ENCODE measurements around the gene GSG1L2.

Gene GSG1L2

GRCh38 chr17:9763643-9764042 is 58.2 kb downstream of the GSG1L2 start:
- TF ChIP-seq ISL1 (CRISPR knock-in tag; IDR thresholded peaks at IDR 0.05) (no peak), GLIS3 (CRISPR knock-in tag; IDR thresholded peaks at IDR 0.05) (no peak), ARNTL (CRISPR knock-in tag; IDR thresholded peaks at IDR 0.05; ENCODE audit: borderline replicate concordance, low read depth) (no peak), ZNF70 (CRISPR knock-in tag; IDR thresholded peaks at IDR 0.05) (no peak), TCF4 (CRISPR knock-in tag; IDR thresholded peaks at IDR 0.05; ENCODE audit: borderline replicate concordance) (no peak), TOX (CRISPR knock-in tag; IDR thresholded peaks at IDR 0.05; ENCODE audit: borderline replicate concordance) (no peak), PATZ1 (CRISPR knock-in tag; IDR thresholded peaks at IDR 0.05; ENCODE audit: borderline replicate concordance) (no peak), BACH2 (CRISPR knock-in tag; IDR thresholded peaks at IDR 0.05; ENCODE audit: borderline replicate concordance) (no peak), CREB5 (CRISPR knock-in tag; IDR thresholded peaks at IDR 0.05; ENCODE audit: low read depth) (no peak), ZNF565 (CRISPR knock-in tag; conservative IDR thresholded peaks at IDR 0.05; ENCODE audit: low read depth) (no peak)
- no peak for ATAC-seq

GRCh38 chr17:9760266-9760665 is 61.6 kb downstream of the GSG1L2 start:
- TF ChIP-seq TOX (CRISPR knock-in tag; IDR thresholded peaks at IDR 0.05; ENCODE audit: borderline replicate concordance) (no peak), CSDC2 (CRISPR knock-in tag; IDR thresholded peaks at IDR 0.05) (no peak), ZC3H10 (CRISPR knock-in tag; IDR thresholded peaks at IDR 0.05) (no peak), SNAI2 (CRISPR knock-in tag; IDR thresholded peaks at IDR 0.05) (no peak), ESRRG (CRISPR knock-in tag; IDR thresholded peaks at IDR 0.05) (no peak), PATZ1 (CRISPR knock-in tag; IDR thresholded peaks at IDR 0.05; ENCODE audit: borderline replicate concordance) (no peak), ZNF8 (CRISPR knock-in tag; IDR thresholded peaks at IDR 0.05) (no peak), RARB (CRISPR knock-in tag; IDR thresholded peaks at IDR 0.05) (no peak)

GRCh38 chr17:9755083-9755482 is 66.8 kb downstream of the GSG1L2 start:
- no peak for TF ChIP-seq ESRRG (CRISPR knock-in tag; IDR thresholded peaks at IDR 0.05)
- no peak for TF ChIP-seq RARB (CRISPR knock-in tag; IDR thresholded peaks at IDR 0.05)
- no peak for TF ChIP-seq ZFP30 (CRISPR knock-in tag; IDR thresholded peaks at IDR 0.05)
- TF ChIP-seq SNAI2 (CRISPR knock-in tag; IDR thresholded peaks at IDR 0.05) = no peak
- TF ChIP-seq BACH2 (CRISPR knock-in tag; IDR thresholded peaks at IDR 0.05; ENCODE audit: borderline replicate concordance) = no peak
- TF ChIP-seq ARNTL (CRISPR knock-in tag; IDR thresholded peaks at IDR 0.05; ENCODE audit: borderline replicate concordance, low read depth) = no peak
- TF ChIP-seq OSR1 (CRISPR knock-in tag; IDR thresholded peaks at IDR 0.05) = no peak
- no peak for TF ChIP-seq ZNF565 (CRISPR knock-in tag; conservative IDR thresholded peaks at IDR 0.05; ENCODE audit: low read depth)
- TF ChIP-seq ISL1 (CRISPR knock-in tag; IDR thresholded peaks at IDR 0.05) = no peak
- no peak for TF ChIP-seq TSHZ2 (CRISPR knock-in tag; IDR thresholded peaks at IDR 0.05)
- ATAC-seq = no peak

More at GRCh38 chr17:9760266-9760665, 61.6 kb downstream of the GSG1L2 start:
- no peak for ATAC-seq

Measured in SK-N-SH treated with all-trans-retinoic acid at 6 μM for 48 hours (cell line).